PC-3 (cell line): ENCODE results near the gene ASB13. TPM values are rescaled to one million over a fixed set of nuclear protein-coding genes. Genes with fewer than 3 reads are reported as not detected.
"Not testable (repeated sequence)": the region's sequence is repeated elsewhere in the genome, so short reads cannot be mapped to it uniquely, and the experiment has no call there.

Source experiments
- ATAC-seq: fragments of 200-7000 bp; cut with Tn5 transposase; 2 replicates; pipeline ENCODE4 v1.9.1; 2020; ENCODE audit warnings: mild to moderate bottlenecking, moderate library complexity
- BruUV-seq: library from RNA; stranded (reverse); fragments of 400-500 nt; replicated peaks from 2 replicates; lab custom pipeline; 2021; lab: Mats Ljungman, UMichigan
- CTCF ChIA-PET: fragments of 300-600 bp; sonication (Branson Sonifier 250); formaldehyde crosslinking; loops from one replicate; lab custom pipeline; 2022; ENCODE audit warnings: antibody characterized with exemption; lab: Charles Lee
- POLR2A ChIA-PET: fragments of 300-600 bp; sonication (Branson Sonifier 250); formaldehyde crosslinking; loops from one replicate; lab custom pipeline; 2022; ENCODE audit warnings: antibody characterized with exemption; ENCODE audit not compliant: unreplicated experiment; lab: Charles Lee
- DNase-seq: peaks from one replicate; pipeline ENCODE4 v3.0.0-alpha.2; 2015
- H2AFZ ChIP-seq: fragments of 300-600 bp; sonication (generic); 2 replicates; pipeline ENCODE4 v1.6.0; 2016; ENCODE audit warnings: antibody characterized with exemption, low read length
- H3F3A ChIP-seq: fragments of 300-600 bp; sonication (generic); one replicate; pipeline ENCODE4 v1.6.0; 2017; ENCODE audit warnings: antibody characterized with exemption, low read length, control low read depth, mild to moderate bottlenecking; ENCODE audit not compliant: unreplicated experiment
- H3K27ac ChIP-seq: fragments of 300-600 bp; sonication (generic); 2 replicates; pipeline ENCODE4 v1.5.1; 2016; ENCODE audit warnings: mild to moderate bottlenecking, low read length
- H3K27me3 ChIP-seq: fragments of 300-600 bp; sonication (generic); 2 replicates; pipeline ENCODE4 v1.6.1; 2016; ENCODE audit warnings: low read length, mixed read lengths
- H3K36me3 ChIP-seq: fragments of 300-600 bp; sonication (generic); 2 replicates; pipeline ENCODE4 v1.6.1; 2016; ENCODE audit warnings: low read depth, mixed run types, low read length, mixed read lengths
- H3K4me1 ChIP-seq: fragments of 300-600 bp; sonication (generic); 2 replicates; pipeline ENCODE4 v1.5.1; 2016; ENCODE audit warnings: low read length; ENCODE audit not compliant: insufficient read depth
- H3K4me2 ChIP-seq: fragments of 300-600 bp; sonication (generic); 2 replicates; pipeline ENCODE4 v1.6.0; 2016; ENCODE audit warnings: low read length
- H3K4me3 ChIP-seq: fragments of 300-600 bp; sonication (generic); 2 replicates; pipeline ENCODE4 v1.5.1; 2016; ENCODE audit warnings: mild to moderate bottlenecking, low read length, mixed read lengths
- H3K79me2 ChIP-seq: fragments of 300-600 bp; sonication (generic); 2 replicates; pipeline ENCODE4 v1.6.1; 2017; ENCODE audit warnings: low read length, mixed read lengths
- H3K9ac ChIP-seq: fragments of 300-600 bp; sonication (generic); 2 replicates; pipeline ENCODE4 v1.6.0; 2016; ENCODE audit warnings: mild to moderate bottlenecking, low read length
- H3K9me2 ChIP-seq: fragments of 300-600 bp; sonication (generic); replicated peaks from 2 replicates; pipeline ENCODE4 v1.6.1; 2016; ENCODE audit warnings: mixed run types, low read length, mixed read lengths
- H3K9me3 ChIP-seq: fragments of 300-600 bp; sonication (generic); 2 replicates; pipeline ENCODE4 v1.6.1; 2016; ENCODE audit warnings: low read length, mixed read lengths
- H4K20me1 ChIP-seq: fragments of 300-600 bp; sonication (generic); 2 replicates; pipeline ENCODE4 v1.6.1; 2016; ENCODE audit warnings: low read length, mixed read lengths
- CTCF ChIP-seq: fragments of 300-600 bp; sonication (generic); conservative IDR thresholded peaks from 2 replicates; pipeline ENCODE4 v1.5.1; 2017; ENCODE audit warnings: antibody characterized with exemption, low read depth, mild to moderate bottlenecking, low read length
- EZH2 ChIP-seq: fragments of 300-600 bp; sonication (generic); IDR thresholded peaks from one replicate; pipeline ENCODE4 v1.6.1; 2017; ENCODE audit warnings: antibody characterized with exemption, mild to moderate bottlenecking, low read length; ENCODE audit not compliant: unreplicated experiment
- EZH2phosphoT487 ChIP-seq: fragments of 300-600 bp; sonication (generic); IDR thresholded peaks from 2 replicates; pipeline ENCODE4 v1.6.1; 2018; ENCODE audit warnings: mild to moderate bottlenecking, antibody characterized with exemption, low read length, borderline replicate concordance
- intact Hi-C: fragments of 100-400 bp; cut with micrococcal nuclease; formaldehyde crosslinking; loops from 2 replicates; pipeline ENCODE4 v1.9.0; 2023
- total RNA-seq: library from RNA; depleted of rRNA; stranded (reverse); fragments of >200 nt; gene quantifications from 2 replicates; pipeline ENCODE4 v1.2.3, GENCODE V29; 2014

Gene ASB13
- total RNA-seq, 1 experiment from 2014 or later, result 6.6 TPM

GRCh38 chr10:5623081-5623748 is 43.2 kb downstream of the ASB13 start:
- Histone ChIP-seq H3K4me2 (no peak overlapping the region), H3K4me3 (no peak overlapping the region), H3K9me2 (no peaks in the 10 kb centered on the region), H3K79me2 (no peaks in the 10 kb centered on the region), H3F3A (no peaks in the 10 kb centered on the region), H4K20me1 (no peaks in the 10 kb centered on the region), H3K9me3 (no peaks in the 10 kb centered on the region), H3K4me1 (peaks cover 11% of the 10 kb centered on the region; the same call in 1 of the 2 replicates), H3K27me3 (no peaks in the 10 kb centered on the region), H3K36me3 (no peaks in the 10 kb centered on the region), H3K27ac (peak overlapping the region; percentile 76), H3K9ac (peak overlapping the region; percentile 56), H2AFZ (no peak overlapping the region)
- intact Hi-C loops, result loop anchor here (1.0 to 5.0 kb wide), 3 partner anchors 36 to 181 kb away; no protein-coding TSS in a partner anchor
- no TSS peak for BruUV-seq
- peak; percentile 74 for TF ChIP-seq CTCF
- no peak for TF ChIP-seq EZH2
- TF ChIP-seq EZH2phosphoT487, result no peak
- CTCF ChIA-PET, result interaction anchor here (0.7 to 1.7 kb wide), 8 partner anchors 39 to 189 kb away, joined by 3 to 6 read pairs (median 4); no protein-coding TSS in a partner anchor
- POLR2A ChIA-PET, result interaction anchor here (0.6 to 1.8 kb wide), 3 partner anchors 29 to 76 kb away, joined by 3 to 11 read pairs (median 5); no protein-coding TSS in a partner anchor
- ATAC-seq, result peak; percentile 90
- DNase-seq, result peak; percentile 81

GRCh38 chr10:5622186-5622960 is 44.0 kb downstream of the ASB13 start:
- peak overlapping the region; percentile 56 for H3K9ac ChIP-seq
- H3K36me3 ChIP-seq, result no peaks in the 10 kb centered on the region
- ChIA-PET POLR2A (interaction anchor here (1.0 to 1.8 kb wide), 2 partner anchors 74 to 75 kb away, joined by 5 to 11 read pairs; no protein-coding TSS in a partner anchor), CTCF (interaction anchor here (0.6 to 1.7 kb wide), 10 partner anchors 38 to 195 kb away, joined by 3 to 6 read pairs (median 4); no protein-coding TSS in a partner anchor)
- peak overlapping the region; percentile 76 for H3K27ac ChIP-seq
- H2AFZ ChIP-seq, result no peak overlapping the region
- no peaks in the 10 kb centered on the region for H3F3A ChIP-seq
- ATAC-seq (peak; percentile 45), DNase-seq (peak; percentile 25)
- H3K27me3 ChIP-seq, result no peaks in the 10 kb centered on the region
- no peaks in the 10 kb centered on the region for H4K20me1 ChIP-seq
- H3K9me2 ChIP-seq, result no peaks in the 10 kb centered on the region
- no peak overlapping the region for H3K4me3 ChIP-seq
- no peak overlapping the region for H3K4me2 ChIP-seq
- TF ChIP-seq EZH2 (no peak), CTCF (no peak), EZH2phosphoT487 (no peak)
- intact Hi-C loops, result loop anchor here (2.0 to 5.0 kb wide), 2 partner anchors 35 to 76 kb away; no protein-coding TSS in a partner anchor
- TSS peak; percentile 53 for BruUV-seq
- no peaks in the 10 kb centered on the region for H3K79me2 ChIP-seq
- H3K9me3 ChIP-seq, result no peaks in the 10 kb centered on the region
- peaks cover 11% of the 10 kb centered on the region; the same call in 1 of the 2 replicates for H3K4me1 ChIP-seq

GRCh38 chr10:5621371-5621770 is 45.0 kb downstream of the ASB13 start:
- H3K4me3 ChIP-seq, H4K20me1 ChIP-seq, CTCF ChIA-PET, ATAC-seq, H3K36me3 ChIP-seq, H3K9me2 ChIP-seq, H3K9me3 ChIP-seq, H3K79me2 ChIP-seq, H3K9ac ChIP-seq, H2AFZ ChIP-seq, H3K4me2 ChIP-seq, DNase-seq, BruUV-seq, H3F3A ChIP-seq, H3K27me3 ChIP-seq, H3K27ac ChIP-seq, POLR2A ChIA-PET: not testable (repeated sequence)
- intact Hi-C loops, result loop anchor here (5.0 kb wide), 1 partner anchor 34 kb away; no protein-coding TSS in a partner anchor
- H3K4me1 ChIP-seq, result peaks cover 11% of the 10 kb centered on the region; the same call in 1 of the 2 replicates
